Natural killer cell (primary cell): ENCODE results near the gene ELL3. TPM values are rescaled to one million over a fixed set of nuclear protein-coding genes. Genes with fewer than 3 reads are reported as not detected.
"Not testable (repeated sequence)": the region's sequence is repeated elsewhere in the genome, so short reads cannot be mapped to it uniquely, and the experiment has no call there.

Experiments
- ATAC-seq, 3 donors: fragments of 150-1000 bp in 2 of 3; fragments of 200-7000 bp in 1 of 3; cut with Tn5 transposase; 1 replicate in 1 of 3; 2 replicates in 2 of 3; pipeline ENCODE4 v1.10.0; 2021; ENCODE audit warnings: mild to moderate bottlenecking in 2 of 3, moderate library complexity in 2 of 3
- DNase-seq, 2 donors: peaks; one replicate each; pipeline versions ENCODE4 v3.0.0 to v3.0.0-alpha.2; 2013 to 2021; ENCODE audit warnings: mixed read lengths in 1 of 2
- H3K27ac ChIP-seq: one replicate; pipeline ENCODE4 v1.5.1; 2013; ENCODE audit warnings: mild to moderate bottlenecking, low read length
- H3K27me3 ChIP-seq: one replicate; pipeline ENCODE4 v1.6.1; 2013; ENCODE audit warnings: low read length; ENCODE audit not compliant: control insufficient read depth, insufficient read depth
- H3K36me3 ChIP-seq: one replicate; pipeline ENCODE4 v1.6.1; 2013; ENCODE audit warnings: low read length; ENCODE audit not compliant: control insufficient read depth, insufficient read depth
- H3K4me1 ChIP-seq: one replicate; pipeline ENCODE4 v1.6.1; 2013; ENCODE audit warnings: low read length; ENCODE audit not compliant: control insufficient read depth, insufficient read depth
- H3K4me3 ChIP-seq: one replicate; pipeline ENCODE4 v1.5.1; 2013; ENCODE audit warnings: low read length
- H3K9me3 ChIP-seq: one replicate; pipeline ENCODE4 v1.6.1; 2013; ENCODE audit warnings: low read length; ENCODE audit not compliant: control insufficient read depth, insufficient read depth
- H3K27ac Mint-ChIP-seq, 2 donors: one replicate each; pipeline ENCODE4 v1.8.0; 2022; ENCODE audit warnings: mild to moderate bottlenecking in 2 of 2, mixed read lengths in 2 of 2, moderate library complexity in 1 of 2
- H3K27me3 Mint-ChIP-seq, 2 donors: one replicate each; pipeline ENCODE4 v1.8.0; 2022; ENCODE audit warnings: low read depth in 2 of 2, mixed read lengths in 2 of 2
- H3K36me3 Mint-ChIP-seq: one replicate; pipeline ENCODE4 v1.8.0; 2022; ENCODE audit warnings: mixed read lengths
- H3K4me1 Mint-ChIP-seq, 2 donors: one replicate each; pipeline ENCODE4 v1.8.0; 2022; ENCODE audit warnings: mixed read lengths in 2 of 2
- H3K4me3 Mint-ChIP-seq: one replicate; pipeline ENCODE4 v1.8.0; 2022; ENCODE audit warnings: mild to moderate bottlenecking, moderate library complexity, mixed read lengths
- H3K9me3 Mint-ChIP-seq, 2 donors: one replicate each; pipeline ENCODE4 v1.8.0; 2022; ENCODE audit warnings: mixed read lengths in 2 of 2
- CTCF ChIP-seq: fragments of 200-600 bp; IDR thresholded peaks from one replicate; pipeline ENCODE4 v1.8.0; 2022; ENCODE audit warnings: antibody characterized with exemption
- WGBS: methylation state at CpG from one replicate; pipeline ENCODE4 v1.1.7; 2013; ENCODE audit warnings: missing lambda C conversion rate; ENCODE audit not compliant: insufficient coverage; 5-methylcytosine and 5-hydroxymethylcytosine counted together
- intact Hi-C: fragments of 100-400 bp; cut with micrococcal nuclease; formaldehyde crosslinking; loops from one replicate; pipeline ENCODE4 v1.14.2; 2022
- total RNA-seq, 4 donors: library from RNA; stranded (reverse); fragments of 120-200 nt in 1 of 4; gene quantifications; one replicate each; pipeline versions ENCODE4 v1.2.3 to v1.2.4, GENCODE V29; 2013 to 2022

ELL3 gene
- total RNA-seq, 3 donors from 2014 or later (not counting 1 experiment from before 2014, with no cell fraction given) = 0.82 to 0.88 TPM; not detected in 1

- peaks cover 46 to 60% of the 10 kb centered on the region in 2 donors for H3K4me1 Mint-ChIP-seq
- no peak for TF ChIP-seq CTCF
- Histone ChIP-seq H3K4me3 (peak overlapping the region; percentile 37), H3K4me1 (peaks cover 49% of the 10 kb centered on the region), H3K27me3 (no peaks in the 10 kb centered on the region), H3K9me3 (no peaks in the 10 kb centered on the region), H3K36me3 (peaks cover 19% of the 10 kb centered on the region), H3K27ac (peak overlapping the region; percentile 65)
- ATAC-seq = peak; percentile 53 to 70 (median 56)
- WGBS = 24% methylated on average over 9 of the region's 12 CpGs
- DNase-seq = peak; percentile 35 to 85
- intact Hi-C loops = loop anchor here (1.0 kb wide), 1 partner anchor 42 kb away; the partner anchor contains the start of gene SERF2
- no peaks in the 10 kb centered on the region for H3K9me3 Mint-ChIP-seq
- H3K27ac Mint-ChIP-seq = peak overlapping the region; percentile 96 to 99
- no peaks in the 10 kb centered on the region for H3K27me3 Mint-ChIP-seq
- H3K4me3 Mint-ChIP-seq = peak overlapping the region; percentile 73
- peaks cover 6% of the 10 kb centered on the region for H3K36me3 Mint-ChIP-seq
These were observed 26.9 kb downstream of the ELL3 start for GRCh38 chr15:43749690-43750345.

GRCh38 chr15:43748376-43748775, 28.4 kb downstream of the ELL3 start:
- Mint-ChIP-seq H3K4me1 (peaks cover 42 to 58% of the 10 kb centered on the region in 2 donors), H3K9me3 (no peaks in the 10 kb centered on the region), H3K27ac (peak overlapping the region; percentile 96 to 99), H3K4me3 (peak overlapping the region; percentile 93), H3K36me3 (peaks cover 6% of the 10 kb centered on the region), H3K27me3 (no peaks in the 10 kb centered on the region)
- Histone ChIP-seq H3K4me3 (no peak overlapping the region), H3K36me3 (peaks cover 7% of the 10 kb centered on the region), H3K27ac (peak overlapping the region; percentile 38), H3K27me3 (no peaks in the 10 kb centered on the region), H3K9me3 (no peaks in the 10 kb centered on the region), H3K4me1 (peaks cover 44% of the 10 kb centered on the region)
- TF ChIP-seq CTCF = no peak
- WGBS = 0% methylated on average over 1 of the region's 3 CpGs
- intact Hi-C loops = no loop called here
- no peak for ATAC-seq
- DNase-seq = peak in 1 of 2 donors; percentile 67

GRCh38 chr15:43746903-43747309, 29.9 kb downstream of the ELL3 start:
- DNase-seq (peak in 1 of 2 donors; percentile 52), ATAC-seq (peak; percentile 32 to 57 (median 38))
- peak overlapping the region; percentile 99 for H3K27ac ChIP-seq
- peaks cover 38% of the 10 kb centered on the region for H3K4me1 ChIP-seq
- H3K4me3 ChIP-seq = peak overlapping the region; percentile 87
- H3K27me3 Mint-ChIP-seq, intact Hi-C loops, H3K9me3 Mint-ChIP-seq, H3K27me3 ChIP-seq, H3K36me3 Mint-ChIP-seq, H3K36me3 ChIP-seq, H3K9me3 ChIP-seq: not testable (repeated sequence)
- peak overlapping the region; percentile 93 for H3K4me3 Mint-ChIP-seq
- 0% methylated on average over 10 of the region's 12 CpGs for WGBS
- H3K4me1 Mint-ChIP-seq = peaks cover 30 to 43% of the 10 kb centered on the region in 2 donors
- H3K27ac Mint-ChIP-seq = peak overlapping the region; percentile 96 to 99

- under 1% methylated on average over 84 of the region's 84 CpGs for WGBS
- ATAC-seq = peak; percentile 77 to 91 (median 85)
- H3K9me3 Mint-ChIP-seq, H3K9me3 ChIP-seq, H3K27me3 ChIP-seq, H3K36me3 Mint-ChIP-seq, H3K27me3 Mint-ChIP-seq, H3K36me3 ChIP-seq, intact Hi-C loops: not testable (repeated sequence)
- peak within 1 kb of the TSS; percentile 87 for H3K4me3 ChIP-seq
- peak; percentile 89 to 90 for DNase-seq
- H3K4me1 Mint-ChIP-seq = peaks cover 25 to 40% of the 10 kb centered on the region in 2 donors
- TF ChIP-seq CTCF = peak; percentile 17
- peak within 1 kb of the TSS; percentile 99 for H3K27ac ChIP-seq
- H3K27ac Mint-ChIP-seq = peak within 1 kb of the TSS; percentile 96 to 99
- H3K4me3 Mint-ChIP-seq = peak within 1 kb of the TSS; percentile 93
- H3K4me1 ChIP-seq = peaks cover 38% of the 10 kb centered on the region
These were observed 30.4 kb downstream of the ELL3 start, which contains the start of gene PDIA3 for GRCh38 chr15:43746245-43746902. Gene PDIA3 (plus strand): TSS chr15:43746438. CDS start chr15:43746540, 102 bp downstream.
